ENCODE results near the gene NME9.

The NME9 gene

DNA sequence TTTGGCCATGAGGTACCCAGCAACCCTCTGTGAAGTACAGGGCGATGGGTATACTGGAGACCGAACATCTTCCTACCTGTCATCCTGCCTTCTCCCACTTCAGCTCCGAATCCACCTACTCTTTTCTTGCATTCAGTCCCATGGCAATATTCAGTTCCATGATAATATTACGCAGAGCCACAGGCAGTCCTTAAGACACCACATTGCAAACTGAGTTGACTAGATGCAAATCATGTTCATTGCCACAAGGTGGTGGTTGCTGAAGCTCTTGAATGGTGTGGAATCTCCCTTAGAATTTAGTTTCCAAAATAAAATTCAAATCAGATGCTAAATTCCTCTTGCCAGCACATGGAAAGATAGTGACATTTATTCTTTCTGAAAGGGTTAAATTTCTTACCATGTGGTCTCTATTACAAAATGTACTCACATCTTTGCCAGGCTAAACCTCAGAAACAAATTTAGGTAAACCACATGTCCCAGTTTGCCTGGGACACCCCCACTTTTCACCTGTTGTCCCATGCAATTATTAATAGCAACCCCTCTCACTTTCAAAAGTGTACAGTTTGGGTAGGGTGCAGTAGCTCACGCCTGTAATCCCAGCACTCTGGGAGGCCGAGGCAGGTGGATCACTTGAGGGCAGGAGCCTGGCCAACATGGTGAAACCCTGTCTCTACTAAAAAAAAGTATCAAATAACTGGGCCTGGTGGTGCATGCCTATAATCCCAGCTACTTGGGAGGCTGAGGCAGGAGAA is 1.7 kb upstream of the NME9 start:
- DNase-seq, result no peak

DNA sequence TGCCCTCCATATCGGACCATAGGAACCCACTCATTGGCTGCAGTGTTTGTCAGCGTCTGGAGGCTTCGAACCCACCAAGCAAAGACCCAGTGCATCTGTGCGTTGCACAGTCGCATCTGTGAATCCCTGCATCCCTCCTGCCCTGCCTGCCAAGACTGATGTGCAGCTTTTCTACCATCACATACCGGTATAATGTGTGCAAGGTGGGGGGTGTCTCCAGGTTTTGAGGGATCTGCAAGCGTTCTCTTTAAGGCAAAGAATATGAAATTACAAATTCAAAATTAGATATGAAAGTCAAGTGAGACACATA is 288 bp upstream of the NME9 start:
- no peak for DNase-seq

- peak; percentile 24 for DNase-seq
Observed at GRCh38 chr3:138328341-138328740, 1.3 kb downstream of the NME9 start.

DNA sequence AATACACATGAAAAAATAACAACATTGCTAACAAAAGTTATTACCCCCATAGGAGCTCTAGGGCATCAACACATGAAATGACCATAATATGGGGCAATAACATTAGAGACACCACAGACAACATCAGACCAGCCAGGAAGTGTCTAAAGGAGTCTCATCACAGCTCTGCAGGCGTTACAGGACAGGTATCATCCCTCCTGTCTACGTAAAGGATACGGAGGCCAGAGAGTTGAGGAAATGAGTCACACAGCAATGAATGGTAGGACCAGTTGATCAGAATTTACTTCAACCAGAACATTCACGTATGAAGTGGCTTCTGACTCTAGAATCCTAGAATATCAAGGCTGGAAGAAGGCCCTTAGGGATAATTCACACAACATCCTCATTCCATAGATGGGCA is 1.8 kb downstream of the NME9 start:
- no peak for DNase-seq

DNA sequence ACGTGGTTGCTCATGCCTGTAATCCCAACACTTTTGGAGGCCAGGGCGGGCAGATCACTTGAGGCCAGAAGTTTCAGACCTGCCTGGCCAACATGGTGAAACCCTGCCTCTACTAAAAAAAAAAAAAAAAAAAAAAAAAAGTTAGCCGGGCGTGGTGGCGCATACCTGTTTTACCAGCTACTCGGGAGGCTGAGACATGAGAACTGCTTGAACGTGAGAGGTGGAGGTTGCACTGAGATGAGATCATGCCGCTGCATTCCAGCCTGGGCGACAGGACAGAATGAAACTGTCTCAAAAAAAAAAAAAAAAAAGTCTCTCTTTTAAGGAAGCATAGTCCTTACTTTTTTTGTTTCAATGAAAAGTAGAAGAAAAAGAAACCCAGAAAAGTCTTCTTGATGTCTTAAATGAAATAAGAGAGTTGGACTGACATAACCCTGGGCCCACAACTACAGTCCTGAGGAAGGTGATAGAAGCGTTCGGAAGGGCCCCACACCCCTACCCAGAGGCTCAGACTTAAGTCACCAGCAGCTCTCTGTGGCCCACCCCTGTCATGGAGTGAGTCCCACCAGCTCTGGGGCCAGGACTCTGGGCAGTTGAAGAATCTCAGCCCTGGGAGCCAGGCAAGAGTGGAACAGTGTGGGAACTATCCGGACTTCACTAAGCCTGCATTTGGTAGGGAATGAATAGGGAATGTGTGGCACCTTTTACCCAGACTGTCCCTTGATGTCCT is 2.6 kb downstream of the NME9 start:
- DNase-seq, result no peak

GRCh38 chr3:138325990-138326389 is 3.7 kb downstream of the NME9 start:
- no peak for DNase-seq

GRCh38 chr3:138323971-138324370 is 5.7 kb downstream of the NME9 start:
- DNase-seq, result no peak

DNA sequence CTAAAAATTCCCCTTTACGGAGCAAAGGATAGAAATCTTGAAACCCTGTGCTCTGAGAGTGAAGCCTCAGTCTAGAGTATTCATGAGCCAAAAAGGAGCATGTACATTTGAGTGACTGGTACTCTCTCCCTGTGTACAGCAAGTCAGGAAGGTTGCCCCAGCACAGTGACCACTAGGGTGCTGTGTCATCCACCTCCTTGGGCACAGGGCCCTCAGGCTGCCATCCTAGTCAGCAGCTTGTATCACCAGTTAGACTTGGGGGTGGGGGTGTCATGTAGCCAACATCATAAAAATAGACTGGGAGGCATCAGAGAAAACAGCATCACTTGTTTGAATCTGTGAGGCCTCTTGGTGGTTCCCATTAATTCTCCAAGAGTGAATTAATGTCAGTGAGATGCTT is 12.0 kb downstream of the NME9 start:
- no peak for DNase-seq

GRCh38 chr3:138314751-138315150 is 14.9 kb downstream of the NME9 start:
- DNase-seq, result no peak

GRCh38 chr3:138310494-138310893 is 19.2 kb downstream of the NME9 start:
- DNase-seq, result no peak

DNA sequence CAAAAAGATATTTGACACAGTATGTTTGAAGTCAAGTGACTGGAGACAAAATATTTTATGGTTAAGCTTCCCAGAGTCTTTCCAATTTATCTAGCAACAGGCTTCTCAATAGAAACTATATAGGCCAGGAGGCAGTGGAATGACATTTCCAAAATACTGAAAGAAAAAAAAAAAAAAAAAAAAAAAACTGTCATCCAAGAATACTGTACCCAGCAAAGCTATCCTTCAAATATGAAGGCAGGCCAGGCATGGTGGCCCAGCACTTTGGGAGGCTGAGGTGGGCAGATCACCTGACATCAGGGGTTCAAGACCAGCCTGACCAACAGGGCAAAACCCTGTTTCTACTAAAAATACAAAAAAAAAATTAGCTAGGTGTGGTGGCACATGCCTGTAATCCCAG is 20.9 kb downstream of the NME9 start:
- no peak for DNase-seq

- DNase-seq, result no peak
Observed at GRCh38 chr3:138307899-138308298, 21.8 kb downstream of the NME9 start.

- DNase-seq, result no peak
Observed at GRCh38 chr3:138303474-138303873, 26.2 kb downstream of the NME9 start.

DNA sequence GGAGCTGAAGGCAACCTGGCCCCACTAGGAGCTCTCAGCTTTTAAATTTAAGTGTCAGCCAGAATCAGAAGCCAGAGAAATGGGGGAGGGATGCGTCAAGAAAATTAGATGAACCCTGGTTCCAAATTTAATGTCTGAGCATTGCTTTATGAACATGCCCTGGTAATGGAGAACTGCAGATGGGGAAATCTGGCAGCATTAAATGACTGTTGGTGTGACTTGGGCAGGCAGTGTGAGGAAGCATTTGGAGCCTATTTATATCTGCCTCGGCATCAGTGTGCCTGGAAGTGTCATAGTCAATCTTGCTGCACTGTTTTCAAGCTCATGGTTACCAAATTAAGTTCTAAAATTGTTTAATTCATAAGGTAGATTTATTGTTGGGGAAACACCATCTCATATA is 29.0 kb downstream of the NME9 start:
- no peak for DNase-seq

DNA sequence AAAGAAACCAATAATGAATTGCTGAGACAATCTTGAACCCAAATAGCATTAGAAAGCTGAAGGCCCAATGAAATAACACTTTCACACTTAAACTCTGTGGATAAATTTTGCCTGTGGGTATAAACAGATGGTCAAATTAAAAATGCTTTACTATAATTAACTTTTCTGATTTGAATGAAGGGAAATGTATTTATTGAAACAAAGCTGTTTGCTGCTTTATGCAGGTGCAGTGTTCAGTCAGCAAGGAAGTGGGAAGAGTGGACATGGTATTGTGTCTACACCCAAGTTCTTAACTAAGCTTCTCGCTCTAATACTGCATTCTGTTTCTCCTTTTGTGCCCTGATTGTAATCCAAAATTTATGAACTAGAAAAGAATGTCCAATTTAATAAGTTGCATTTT is 31.8 kb downstream of the NME9 start:
- DNase-seq, result no peak

GRCh38 chr3:138297059-138297607 is 32.5 kb downstream of the NME9 start:
- DNase-seq, result no peak

DNA sequence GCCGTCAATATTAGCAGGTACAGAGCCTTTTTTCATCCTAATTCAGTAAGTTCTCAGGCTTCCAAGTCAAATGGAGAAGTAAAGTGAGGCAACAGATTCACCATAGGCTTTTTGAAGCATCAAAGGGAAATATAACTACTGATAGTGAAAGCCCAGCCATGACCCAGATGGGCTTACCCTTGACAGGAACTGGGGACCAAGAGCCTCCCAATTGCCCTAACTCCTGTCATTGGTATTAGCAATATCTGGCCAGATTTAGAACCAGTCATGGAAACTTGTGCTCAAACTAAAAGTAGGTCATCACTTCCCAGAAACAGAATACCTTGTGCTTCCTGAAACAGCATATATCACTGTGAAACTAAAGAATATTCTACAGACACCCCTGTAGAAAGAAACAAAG is 33.0 kb downstream of the NME9 start:
- no peak for DNase-seq

DNA sequence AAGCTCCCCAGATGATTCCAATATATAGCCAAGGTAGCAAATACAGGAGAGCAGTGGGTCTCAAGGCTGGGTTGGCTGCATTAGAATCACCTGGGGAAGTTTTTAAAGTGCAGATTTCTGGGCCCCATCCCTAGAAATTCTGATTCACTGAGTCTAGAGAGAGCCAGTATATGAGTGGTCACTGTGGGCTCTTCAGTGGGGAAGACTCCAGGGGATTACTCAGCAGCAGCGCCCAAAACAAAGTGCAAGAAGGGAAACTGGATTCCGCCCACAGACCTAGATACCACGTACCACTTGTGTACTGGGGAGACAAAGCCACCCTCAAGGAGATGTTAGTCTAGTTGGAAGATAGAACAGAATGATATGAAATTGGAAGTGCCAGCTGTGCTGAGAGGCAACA is 40.0 kb downstream of the NME9 start:
- no peak for DNase-seq

DNA sequence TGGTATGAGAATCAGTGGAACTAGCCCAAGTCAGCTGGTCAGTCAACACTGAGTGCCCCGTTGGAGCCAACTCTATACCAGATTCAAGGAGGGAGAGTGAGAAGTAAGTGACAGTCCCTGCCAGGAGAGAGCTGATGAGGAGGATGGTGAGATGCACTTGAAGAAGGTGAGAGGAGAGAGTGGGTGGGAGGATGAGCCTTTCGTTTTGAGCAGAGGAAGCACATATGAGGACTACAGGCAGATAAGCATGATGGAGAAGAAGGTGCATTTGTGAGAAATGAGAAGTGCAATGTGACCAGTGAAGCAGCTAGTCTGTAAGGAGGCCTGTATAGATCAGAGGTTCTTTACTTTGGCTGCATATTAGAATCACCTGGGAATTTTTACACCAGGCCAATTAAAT is 40.4 kb downstream of the NME9 start:
- no peak for DNase-seq

- DNase-seq, result no peak
Observed at GRCh38 chr3:138284957-138285477, 44.6 kb downstream of the NME9 start.

DNA sequence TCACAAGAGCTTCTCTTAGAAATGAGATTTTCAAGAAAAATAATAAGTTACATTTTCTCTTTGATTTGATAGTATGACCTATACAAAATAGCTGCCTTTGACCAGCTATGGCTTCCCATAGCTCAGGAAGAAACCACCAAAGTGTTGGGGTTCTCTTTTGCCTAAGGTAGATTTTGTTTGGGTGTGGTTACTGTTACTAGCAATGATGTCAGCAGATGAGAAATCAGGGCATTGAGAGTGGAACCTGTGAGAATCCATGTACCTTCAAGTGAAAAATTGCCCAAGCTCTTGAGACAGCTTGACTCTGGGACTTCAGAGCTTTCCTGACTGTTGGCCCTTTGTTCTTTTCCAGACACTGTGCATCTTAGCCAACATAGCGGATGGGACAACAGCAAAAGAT is 45.6 kb downstream of the NME9 start:
- DNase-seq, result no peak

DNA sequence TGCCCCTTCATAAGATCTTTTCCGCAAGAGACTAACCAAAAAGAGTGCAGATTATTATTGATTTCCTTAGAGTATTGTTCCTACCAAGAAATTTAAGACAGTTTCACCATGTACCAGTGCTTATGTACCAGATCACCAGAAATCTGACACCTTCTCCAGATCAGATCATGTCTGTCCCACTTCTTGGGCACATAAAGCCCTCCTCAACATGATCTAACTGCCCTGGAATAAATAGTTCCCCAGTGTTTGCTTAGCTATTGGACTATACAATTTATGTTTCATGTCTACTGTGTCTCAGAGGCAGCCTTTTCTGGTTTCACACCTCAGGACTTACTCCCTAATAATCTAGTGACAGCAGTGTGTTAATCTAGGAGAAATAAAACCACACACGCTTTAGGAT is 46.8 kb downstream of the NME9 start:
- no peak for DNase-seq

DNA sequence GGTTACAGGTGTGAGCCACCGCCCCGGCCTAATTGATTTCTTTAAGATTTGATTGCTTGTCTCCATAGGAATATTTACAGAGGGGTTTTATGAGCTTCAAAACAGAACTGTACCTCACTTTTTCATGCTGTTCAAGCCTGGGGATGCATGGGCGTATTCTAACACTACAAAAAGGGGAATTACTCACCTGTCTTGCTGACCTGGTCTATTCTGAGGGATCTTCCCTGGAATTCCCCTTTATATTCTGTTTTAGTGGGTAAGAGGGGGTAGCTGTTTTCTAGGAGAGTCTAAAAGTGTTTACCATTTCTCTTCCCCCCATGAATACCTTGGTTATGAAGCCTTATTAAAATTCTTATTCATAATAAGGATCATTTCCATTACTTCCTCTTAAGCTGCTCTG is 48.1 kb downstream of the NME9 start:
- DNase-seq, result no peak

DNA sequence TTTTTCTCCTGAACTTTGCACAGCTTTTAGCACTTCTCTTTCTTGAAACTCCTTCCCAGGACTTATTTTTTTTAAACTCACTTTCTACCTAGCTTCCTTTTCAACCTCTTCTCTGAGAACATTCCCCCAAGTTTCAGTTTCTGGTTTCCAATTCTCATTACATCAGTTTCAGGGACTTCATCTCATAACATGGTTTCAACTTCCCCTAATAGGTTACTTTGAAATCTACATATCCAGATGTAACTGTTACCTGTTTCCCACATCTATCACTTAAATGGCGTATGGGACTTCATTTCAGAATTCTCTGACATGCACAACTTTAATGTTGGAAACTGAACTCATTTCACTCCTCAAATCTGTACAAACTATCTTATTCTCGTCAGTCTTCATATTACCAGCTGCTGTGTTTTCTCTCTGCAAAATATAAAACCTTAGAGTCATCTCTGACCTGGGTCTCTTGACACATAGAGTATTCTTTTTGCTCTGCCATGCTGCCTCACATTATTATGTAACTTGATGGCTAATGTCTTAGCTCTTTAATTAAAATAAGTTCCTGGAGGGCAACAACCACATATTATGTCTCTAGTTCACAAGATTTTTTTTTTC is 58.4 kb downstream of the NME9 start:
- no peak for DNase-seq

All from retina (tissue), 1 donor.